HCT116 (cell line): Measurements from ENCODE around the gene B3GALT5.

Source experiments
- CTCF ChIP-seq, 3 experiments: fragments of 200-600 bp in 1 of 3; sonication (generic) in 1 of 3; IDR thresholded peaks in 2 of 3; conservative IDR thresholded peaks in 1 of 3; 2 replicates each; pipeline ENCODE4 v1.5.1; 2012 to 2017; ENCODE audit warnings: low read depth in 2 of 3, low read length in 2 of 3, antibody characterized with exemption in 1 of 3, borderline replicate concordance in 1 of 3, control low read depth in 1 of 3, mild to moderate bottlenecking in 1 of 3, mixed read lengths in 1 of 3, mixed run types in 1 of 3, moderate library complexity in 1 of 3; ENCODE audit not compliant: insufficient read depth in 1 of 3
- POLR2A ChIP-seq: IDR thresholded peaks from 2 replicates; pipeline ENCODE4 v1.7.0; 2011; ENCODE audit warnings: borderline replicate concordance; ENCODE audit not compliant: insufficient read depth, insufficient read length; ENCODE audit errors: extremely low read depth
- POLR2AphosphoS5 ChIP-seq: IDR thresholded peaks from 2 replicates; pipeline ENCODE4 v1.6.1; 2011; ENCODE audit warnings: mild to moderate bottlenecking, low read depth, low read length, moderate library complexity
- RAD21 ChIP-seq: IDR thresholded peaks from 2 replicates; pipeline ENCODE4 v1.6.1; 2012; ENCODE audit warnings: low read depth, mild to moderate bottlenecking
- REST ChIP-seq: IDR thresholded peaks from 2 replicates; pipeline ENCODE4 v1.6.1; 2012; ENCODE audit warnings: low read depth
- SIN3A ChIP-seq: IDR thresholded peaks from 2 replicates; pipeline ENCODE4 v1.6.1; 2012; ENCODE audit warnings: low read depth

- TF ChIP-seq RAD21 (no peak), CTCF (IDR thresholded peaks at IDR 0.05 in 2 of 3, conservative IDR thresholded peaks at IDR 0.05 in 1 of 3; ENCODE audit: borderline replicate concordance in 1 of 3, insufficient read depth in 1 of 3, low read depth in 2 of 3, low read length in 2 of 3) (no peak), SIN3A (no peak), REST (no peak), POLR2A (no peak), POLR2AphosphoS5 (no peak)
Measured at GRCh38 chr21:39593522-39593921, 19.2 kb upstream of the B3GALT5 start.
